HFF-Myc (cell line): ENCODE measurements around the gene CACNA1C.

Experiments used
- DNase-seq: peaks from one replicate; pipeline ENCODE4 v3.0.0-alpha.2; 2011; ENCODE audit warnings: low read depth; ENCODE audit errors: extremely low read depth
- H3K4me3 ChIP-seq: replicated peaks from 2 replicates; pipeline ENCODE4 v1.5.1; 2011; ENCODE audit warnings: low read depth, mild to moderate bottlenecking, control low read depth, low read length
- TF ChIP-seq, protein P1 (sequence below): IDR thresholded peaks from 2 replicates; pipeline ENCODE4 v1.5.1; 2012; ENCODE audit warnings: mild to moderate bottlenecking, low read depth, low read length, control low read depth; ENCODE audit errors: missing control alignments

CACNA1C gene

DNA sequence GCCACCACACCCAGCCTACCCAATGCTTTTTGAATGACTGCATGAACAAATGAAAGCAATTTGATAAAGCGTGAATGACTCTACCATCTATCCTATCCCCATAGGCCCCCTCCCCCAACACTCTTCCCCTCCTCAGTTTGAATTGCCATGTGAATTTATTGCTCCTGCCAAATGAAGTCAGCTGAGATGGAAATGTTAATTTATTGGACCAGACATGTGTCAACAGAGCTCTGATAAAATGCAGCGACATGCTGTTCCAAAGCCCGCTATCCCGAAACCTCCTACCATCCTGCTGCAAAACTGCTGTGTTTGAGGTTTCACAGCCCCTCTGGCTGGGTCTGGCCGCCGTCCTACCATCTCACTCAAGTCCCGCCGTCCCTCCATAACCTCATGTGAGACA, 360.5 kb downstream of the CACNA1C start:
- TF ChIP-seq, protein P1, sequence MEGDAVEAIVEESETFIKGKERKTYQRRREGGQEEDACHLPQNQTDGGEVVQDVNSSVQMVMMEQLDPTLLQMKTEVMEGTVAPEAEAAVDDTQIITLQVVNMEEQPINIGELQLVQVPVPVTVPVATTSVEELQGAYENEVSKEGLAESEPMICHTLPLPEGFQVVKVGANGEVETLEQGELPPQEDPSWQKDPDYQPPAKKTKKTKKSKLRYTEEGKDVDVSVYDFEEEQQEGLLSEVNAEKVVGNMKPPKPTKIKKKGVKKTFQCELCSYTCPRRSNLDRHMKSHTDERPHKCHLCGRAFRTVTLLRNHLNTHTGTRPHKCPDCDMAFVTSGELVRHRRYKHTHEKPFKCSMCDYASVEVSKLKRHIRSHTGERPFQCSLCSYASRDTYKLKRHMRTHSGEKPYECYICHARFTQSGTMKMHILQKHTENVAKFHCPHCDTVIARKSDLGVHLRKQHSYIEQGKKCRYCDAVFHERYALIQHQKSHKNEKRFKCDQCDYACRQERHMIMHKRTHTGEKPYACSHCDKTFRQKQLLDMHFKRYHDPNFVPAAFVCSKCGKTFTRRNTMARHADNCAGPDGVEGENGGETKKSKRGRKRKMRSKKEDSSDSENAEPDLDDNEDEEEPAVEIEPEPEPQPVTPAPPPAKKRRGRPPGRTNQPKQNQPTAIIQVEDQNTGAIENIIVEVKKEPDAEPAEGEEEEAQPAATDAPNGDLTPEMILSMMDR = no peak
- DNase-seq = no peak
- no peak overlapping the region for H3K4me3 ChIP-seq

DNA sequence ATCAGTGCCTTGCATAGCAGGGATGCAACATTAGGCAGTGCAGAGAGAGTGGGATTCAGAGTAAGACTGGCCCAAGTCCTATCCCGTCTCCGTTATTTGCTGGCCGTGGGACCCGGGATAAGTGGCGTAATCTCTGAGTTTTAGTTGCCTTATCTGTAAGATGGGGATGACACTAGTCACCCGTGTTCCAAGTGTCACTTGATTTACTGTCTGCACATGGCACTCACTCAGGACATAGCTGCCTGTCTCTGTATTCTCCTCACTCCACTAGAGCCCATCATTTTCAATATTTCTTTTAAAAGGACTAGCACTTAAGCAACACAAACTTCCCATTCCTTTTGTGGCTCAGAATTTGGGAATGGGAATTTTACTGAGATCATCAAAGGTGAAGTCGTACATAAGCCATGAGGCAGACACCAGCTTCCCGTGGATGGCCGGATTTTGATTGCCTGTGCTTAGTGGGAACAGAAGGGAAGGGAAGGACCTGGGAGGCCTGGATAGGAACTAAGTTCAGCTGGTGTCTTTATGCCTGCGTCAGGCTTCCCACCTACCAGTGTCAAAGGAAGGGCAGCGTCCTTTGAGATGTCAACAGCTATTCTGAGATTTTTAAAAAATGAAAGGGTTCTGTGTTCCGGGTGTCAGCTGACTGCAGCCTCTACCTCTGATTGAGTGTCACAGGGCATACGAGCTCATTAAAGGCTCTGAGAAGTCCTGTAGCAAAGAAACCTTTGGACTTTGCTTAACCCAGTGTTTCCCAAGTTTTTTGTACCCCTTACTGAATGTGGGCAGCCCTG, 361.4 kb downstream of the CACNA1C start:
- TF ChIP-seq, protein P1 = no peak
- DNase-seq = no peak
- no peak overlapping the region for H3K4me3 ChIP-seq

DNA sequence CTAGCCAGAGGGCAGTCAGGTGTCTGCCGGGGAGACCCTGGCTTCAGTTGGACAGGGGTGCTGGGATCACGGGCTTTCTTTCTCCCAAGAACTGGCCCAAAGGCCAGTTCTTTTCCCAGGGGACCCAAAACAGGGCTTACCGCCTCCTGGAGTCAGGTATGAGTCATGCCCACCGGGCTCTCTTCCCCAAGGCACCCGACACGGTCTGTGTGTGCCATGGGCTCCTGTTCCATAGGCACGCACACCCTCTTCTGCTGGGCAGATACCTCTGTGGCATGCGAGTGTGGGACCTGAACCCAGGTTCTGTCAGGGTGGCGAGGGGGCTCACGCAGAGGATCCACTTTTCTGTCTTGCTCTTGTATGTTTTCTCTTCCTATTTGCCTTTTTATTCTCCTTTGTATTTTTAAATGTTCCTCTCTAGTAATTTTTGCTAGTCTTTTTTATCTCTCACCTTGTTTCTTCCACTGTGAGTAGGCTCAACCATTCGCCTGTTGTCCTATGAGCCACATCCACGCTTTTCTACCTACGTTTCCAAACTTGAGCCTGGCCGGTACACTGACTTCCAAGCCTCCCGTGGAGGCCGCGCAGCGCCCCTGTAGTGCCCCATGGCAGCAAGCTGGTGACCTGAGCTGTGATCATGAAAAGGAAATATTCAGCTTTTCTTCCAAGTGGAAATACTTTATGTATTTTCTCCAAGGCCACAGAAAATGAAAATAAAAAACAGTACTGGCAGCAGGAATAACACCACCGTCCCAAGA, 362.2 kb downstream of the CACNA1C start:
- no peak for DNase-seq
- no peak overlapping the region for H3K4me3 ChIP-seq
- TF ChIP-seq, protein P1 = no peak

GRCh38 chr12:2415568-2415944, 362.8 kb downstream of the CACNA1C start:
- no peak overlapping the region for H3K4me3 ChIP-seq
- TF ChIP-seq, protein P1 = no peak
- DNase-seq = no peak

DNA sequence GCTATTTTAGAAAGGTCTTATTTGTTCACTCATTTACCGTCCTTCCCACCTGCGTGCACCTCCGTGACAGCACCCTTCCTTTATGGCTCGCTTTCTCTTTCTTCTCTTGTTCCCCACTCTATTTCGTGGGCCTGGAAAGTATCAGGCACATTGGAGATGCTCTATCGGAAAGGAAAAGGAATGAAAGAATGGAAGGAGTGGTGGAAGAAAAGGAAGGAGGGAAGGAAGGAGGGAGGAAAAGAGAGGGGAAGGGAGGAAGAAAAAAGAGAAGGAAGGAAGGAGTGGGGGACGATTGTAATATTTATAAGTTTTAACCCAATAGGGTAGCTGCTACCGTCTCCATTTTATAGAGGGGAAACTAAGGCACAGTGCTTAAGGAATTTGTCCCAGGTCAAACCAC, 363.4 kb downstream of the CACNA1C start:
- H3K4me3 ChIP-seq = no peak overlapping the region
- no peak for DNase-seq
- TF ChIP-seq, protein P1 = no peak

- no peak overlapping the region for H3K4me3 ChIP-seq
- TF ChIP-seq, protein P1 = no peak
Measured at GRCh38 chr12:2417481-2418160, 364.8 kb downstream of the CACNA1C start.

More at GRCh38 chr12:2417481-2418160, 364.8 kb downstream of the CACNA1C start:
- no peak for DNase-seq
